ENCODE measurements around the gene C16orf89. TPM values are rescaled to one million over a fixed set of nuclear protein-coding genes. Genes with fewer than 3 reads are reported as not detected.

Gene C16orf89
- total and polyA plus RNA-seq, 10 of the 15 experiments (the other 5 are each of a cell fraction or from before 2014, with no cell fraction given) = not detected

GRCh38 chr16:5018793-5019192, 47.0 kb downstream of the C16orf89 start:
- Histone ChIP-seq H3K4me1 (ENCODE audit: control insufficient read depth, insufficient read depth, low read length) (no peaks in the 10 kb centered on the region), H3K4me3 (no peak overlapping the region), H3K4me2 (ENCODE audit: control insufficient read depth, insufficient read depth) (no peak overlapping the region), H3K9ac (ENCODE audit: control insufficient read depth, insufficient read depth, low read length) (no peak overlapping the region), H4K20me1 (ENCODE audit: control insufficient read depth, insufficient read depth) (no peaks in the 10 kb centered on the region), H2AFZ (ENCODE audit: control insufficient read depth, low read depth, low read length) (no peak overlapping the region), H3K79me2 (ENCODE audit: control insufficient read depth, insufficient read depth, low read length) (no peaks in the 10 kb centered on the region), H3K27me3 (replicated peaks in 1 of 2; ENCODE audit: control insufficient read depth in 2 of 2, insufficient read depth in 2 of 2, low read length in 1 of 2) (no peaks in the 10 kb centered on the region), H3K27ac (ENCODE audit: control insufficient read depth, insufficient read depth) (no peak overlapping the region), H3K9me3 (replicated peaks; ENCODE audit: control insufficient read depth, insufficient read depth, low read length) (no peaks in the 10 kb centered on the region), H3K36me3 (ENCODE audit: control insufficient read depth in 2 of 2, insufficient read depth in 2 of 2, low read length in 1 of 2) (no peaks in the 10 kb centered on the region)
- DNase-seq (ENCODE audit: low read depth, low spot score) = no peak
- in situ Hi-C loops (cut with MboI) = no loop called here
- RAD21 ChIA-PET (ENCODE audit: unreplicated experiment) = no interaction called here
- no peak for FAIRE-seq
- SMC1A ChIA-PET (ENCODE audit: uncharacterized antibody, unreplicated experiment) = no interaction called here
- no peak for ATAC-seq
- BruUV-seq (replicated peaks) = no TSS peak
- intact Hi-C loops (cut with micrococcal nuclease; ENCODE audit: unreplicated experiment) = no loop called here
- 39% methylated on average over 9 of the region's 9 CpGs for WGBS (ENCODE audit: insufficient coverage, insufficient replicate concordance, low lambda C conversion rate, missing lambda C conversion rate)
- CTCF ChIA-PET = no interaction called here
- POLR2A ChIA-PET = no interaction called here
- no peak for TF ChIP-seq SREBF2 (IDR thresholded peaks at IDR 0.05; ENCODE audit: low read length)
- TF ChIP-seq REST (IDR thresholded peaks at IDR 0.05; ENCODE audit: low read depth, low read length) = no peak
- TF ChIP-seq ATF7 (IDR thresholded peaks at IDR 0.05; ENCODE audit: low read depth) = no peak
- no peak for TF ChIP-seq ZZZ3 (IDR thresholded peaks at IDR 0.05; ENCODE audit: control insufficient read depth, insufficient read length, low read depth)
- no peak for TF ChIP-seq ZNF384 (IDR thresholded peaks at IDR 0.05; ENCODE audit: borderline replicate concordance, low read depth, low read length)
- TF ChIP-seq CTCF (IDR thresholded peaks at IDR 0.05 in 2 of 3, conservative IDR thresholded peaks at IDR 0.05 in 1 of 3; ENCODE audit: control insufficient read depth in 2 of 3, extremely low read depth in 1 of 3, insufficient read depth in 1 of 3, low read depth in 3 of 3, low read length in 3 of 3) = no peak
- no peak for TF ChIP-seq STAT3 (IDR thresholded peaks at IDR 0.05; ENCODE audit: low read depth, low read length)
- no peak for TF ChIP-seq NFIC (IDR thresholded peaks at IDR 0.05; ENCODE audit: low read depth, low read length)
- no peak for TF ChIP-seq POLR2AphosphoS5 (IDR thresholded peaks at IDR 0.05; ENCODE audit: low read length)
- TF ChIP-seq ZBTB40 (IDR thresholded peaks at IDR 0.05; ENCODE audit: borderline replicate concordance) = no peak
- TF ChIP-seq TARDBP (IDR thresholded peaks at IDR 0.05; ENCODE audit: borderline replicate concordance) = no peak
- TF ChIP-seq ATF2 (IDR thresholded peaks at IDR 0.05; ENCODE audit: low read length) = no peak
- no peak for TF ChIP-seq EZH2 (IDR thresholded peaks at IDR 0.05; ENCODE audit: borderline replicate concordance, control insufficient read depth, low read depth, low read length)
- no peak for TF ChIP-seq EP300 (IDR thresholded peaks at IDR 0.05; ENCODE audit: borderline replicate concordance in 1 of 2, control insufficient read depth in 1 of 2, low read depth in 2 of 2, low read length in 2 of 2)

Measured in GM12878 (cell line).